ENCODE data around the gene LRTM2. TPM values are rescaled to one million over a fixed set of nuclear protein-coding genes. Genes with fewer than 3 reads are reported as not detected.

The LRTM2 gene
- total RNA-seq, 1 experiment from 2014 or later = not detected

GRCh38 chr12:1842183-1842904 is 22.0 kb downstream of the LRTM2 start:
- no peak for DNase-seq (ENCODE audit: low spot score)

GRCh38 chr12:1842905-1843640 is 22.7 kb downstream of the LRTM2 start:
- DNase-seq (ENCODE audit: low spot score) = no peak

- DNase-seq (ENCODE audit: low spot score) = no peak
Observed at GRCh38 chr12:1843641-1844005, 23.3 kb downstream of the LRTM2 start.

- no peak for DNase-seq (ENCODE audit: low spot score)
Observed at GRCh38 chr12:1844223-1844622, 23.9 kb downstream of the LRTM2 start.

GRCh38 chr12:1844661-1845409 is 24.5 kb downstream of the LRTM2 start:
- DNase-seq (ENCODE audit: low spot score) = no peak

- DNase-seq (ENCODE audit: low spot score) = no peak
Observed at GRCh38 chr12:1845427-1845826, 25.1 kb downstream of the LRTM2 start.

- DNase-seq (ENCODE audit: low spot score) = no peak
Observed at GRCh38 chr12:1845886-1846285, 25.5 kb downstream of the LRTM2 start.

GRCh38 chr12:1846421-1847405 is 26.3 kb downstream of the LRTM2 start:
- DNase-seq (ENCODE audit: low spot score) = no peak

- no peak for DNase-seq (ENCODE audit: low spot score)
Observed at GRCh38 chr12:1847411-1847810, 27.0 kb downstream of the LRTM2 start.

- no peak for DNase-seq (ENCODE audit: low spot score)
Observed at GRCh38 chr12:1848146-1848545, 27.8 kb downstream of the LRTM2 start.

- DNase-seq (ENCODE audit: low spot score) = no peak
Observed at GRCh38 chr12:1848745-1849144, 28.4 kb downstream of the LRTM2 start.

GRCh38 chr12:1851151-1851701 is 30.9 kb downstream of the LRTM2 start:
- DNase-seq (ENCODE audit: low spot score) = peak; percentile 24

- no peak for DNase-seq (ENCODE audit: low spot score)
Observed at GRCh38 chr12:1852076-1852475, 31.7 kb downstream of the LRTM2 start.

GRCh38 chr12:1853716-1854115 is 33.4 kb downstream of the LRTM2 start:
- DNase-seq (ENCODE audit: low spot score) = no peak

GRCh38 chr12:1855241-1855640 is 34.9 kb downstream of the LRTM2 start:
- DNase-seq (ENCODE audit: low spot score) = no peak

- no peak for DNase-seq (ENCODE audit: low spot score)
Observed at GRCh38 chr12:1857086-1857485, 36.7 kb downstream of the LRTM2 start.

GRCh38 chr12:1857821-1858220 is 37.5 kb downstream of the LRTM2 start:
- no peak for DNase-seq (ENCODE audit: low spot score)

GRCh38 chr12:1858456-1858855 is 38.1 kb downstream of the LRTM2 start:
- no peak for DNase-seq (ENCODE audit: low spot score)

GRCh38 chr12:1859643-1860042 is 39.3 kb downstream of the LRTM2 start:
- peak; percentile 39 for DNase-seq (ENCODE audit: low spot score)

GRCh38 chr12:1862973-1863372 is 42.6 kb downstream of the LRTM2 start:
- DNase-seq (ENCODE audit: low spot score) = no peak

GRCh38 chr12:1863823-1864222 is 43.5 kb downstream of the LRTM2 start:
- DNase-seq (ENCODE audit: low spot score) = no peak
